GM13977 (cell line): ENCODE results near the gene PRDM12.

Experiments used
- DNase-seq: peaks from one replicate; pipeline ENCODE4 v3.0.0; 2012; ENCODE audit warnings: low spot score
- CTCF ChIP-seq: IDR thresholded peaks from 2 replicates; pipeline ENCODE4 v1.5.1; 2012; ENCODE audit warnings: mild to moderate bottlenecking, control low read depth; ENCODE audit not compliant: insufficient read depth; ENCODE audit errors: extremely low read depth, missing control alignments
- in situ Hi-C: fragments of 300-500 bp; cut with MboI; formaldehyde crosslinking; loops from one replicate; pipeline ENCODE4 v1.12.0; 2022; ENCODE audit warnings: low sequenced_read_pairs, low pct_unique_long_range_greater_than_20kb, mixed read lengths, inconsistent platforms; ENCODE audit not compliant: unreplicated experiment

PRDM12 gene

GRCh38 chr9:130668659-130669058, 4.3 kb downstream of the PRDM12 start:
- no peak for TF ChIP-seq CTCF
- in situ Hi-C loops, result no loop called here
- no peak for DNase-seq

GRCh38 chr9:130669965-130670364, 5.6 kb downstream of the PRDM12 start:
- DNase-seq, result no peak
- TF ChIP-seq CTCF, result no peak
- in situ Hi-C loops, result no loop called here

DNA sequence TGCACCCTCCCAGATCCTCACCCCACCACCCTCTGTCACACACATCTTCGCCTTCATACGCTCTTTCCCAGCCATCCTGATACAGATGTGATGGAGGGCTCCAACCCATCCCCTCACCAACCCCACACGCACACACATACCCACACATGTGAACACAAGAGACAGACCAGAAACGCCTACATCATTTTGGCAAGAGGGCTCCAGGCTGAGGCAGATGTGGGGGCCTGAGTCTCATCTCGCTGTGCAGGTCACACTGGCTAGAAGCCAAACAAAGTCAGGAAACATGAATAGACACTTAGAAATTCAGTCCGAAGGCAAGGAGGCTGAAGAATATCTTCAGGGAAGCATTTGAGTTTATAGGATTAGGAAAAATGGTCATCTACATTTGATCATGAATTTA, 6.2 kb downstream of the PRDM12 start:
- in situ Hi-C loops, result no loop called here
- DNase-seq, result no peak
- TF ChIP-seq CTCF, result no peak

GRCh38 chr9:130672466-130672865, 8.1 kb downstream of the PRDM12 start:
- in situ Hi-C loops, result no loop called here
- no peak for DNase-seq
- no peak for TF ChIP-seq CTCF

DNA sequence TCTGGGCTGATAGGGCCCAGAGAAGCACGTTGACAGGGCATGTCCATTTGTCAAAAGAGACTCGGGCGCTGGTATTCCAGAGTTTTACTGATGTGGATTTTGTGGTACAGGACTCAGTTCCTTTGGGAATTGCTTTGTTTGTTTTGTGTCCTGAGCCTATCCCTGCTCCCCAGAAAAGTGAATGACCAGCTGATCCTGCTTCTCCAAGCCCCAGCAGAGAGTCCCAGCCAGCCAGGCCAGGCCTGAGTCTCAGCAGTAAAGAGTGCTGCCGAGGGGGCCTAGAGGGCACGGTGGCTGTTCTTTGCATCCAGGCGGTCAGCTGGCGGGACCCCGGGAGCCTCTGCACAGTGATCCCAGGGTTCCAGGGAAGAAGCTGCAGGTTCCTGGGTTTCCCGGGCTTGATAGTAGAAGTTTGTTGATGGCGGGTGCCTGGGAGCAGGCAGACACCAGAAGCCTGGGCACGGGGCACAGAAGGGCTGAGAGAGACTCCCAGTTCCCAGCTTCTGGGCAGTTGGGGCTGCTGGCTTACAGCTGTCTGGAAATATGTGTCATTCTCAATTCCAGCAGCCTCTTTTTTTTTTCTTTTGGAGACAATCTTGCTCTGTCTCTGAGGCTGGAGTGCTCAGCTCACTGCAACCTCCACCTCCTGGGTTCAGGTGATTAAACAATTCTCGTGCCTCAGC, 8.7 kb downstream of the PRDM12 start:
- no peak for TF ChIP-seq CTCF
- DNase-seq, result no peak
- in situ Hi-C loops, result no loop called here

- in situ Hi-C loops, result no loop called here
- TF ChIP-seq CTCF, result no peak
- DNase-seq, result no peak
Observed at GRCh38 chr9:130675396-130675795, 11.0 kb downstream of the PRDM12 start.
